Tibial artery (tissue), 4 donors: ENCODE results near the gene FXYD6.

Source experiments
- DNase-seq, 2 donors: peaks; one replicate each; pipeline ENCODE4 v3.0.0-alpha.2; 2019
- H3K27ac ChIP-seq, 2 donors: fragments of 200-600 bp; sonication (generic) in 1 of 2; 1 replicate in 1 of 2; 2 replicates in 1 of 2; pipeline ENCODE4 v1.5.1; 2018 to 2019; ENCODE audit warnings: mild to moderate bottlenecking in 1 of 2
- H3K27me3 ChIP-seq, 2 donors: fragments of 200-600 bp; sonication (generic) in 1 of 2; one replicate each; pipeline versions ENCODE4 v1.5.1 to v1.6.0; 2016 to 2019
- H3K36me3 ChIP-seq, 3 donors: fragments of 200-600 bp; sonication (generic) in 2 of 3; one replicate each; pipeline ENCODE4 v1.5.1; 2016 to 2019; ENCODE audit warnings: mild to moderate bottlenecking in 2 of 3
- H3K4me1 ChIP-seq, 4 donors: fragments of 200-600 bp; sonication (generic) in 2 of 4; 1 replicate in 3 of 4; 2 replicates in 1 of 4; pipeline ENCODE4 v1.5.1; 2016 to 2019
- H3K4me3 ChIP-seq, 2 donors: fragments of 200-600 bp; sonication (generic) in 1 of 2; 1 replicate in 1 of 2; 2 replicates in 1 of 2; pipeline ENCODE4 v1.5.1; 2018 to 2019; ENCODE audit warnings: mild to moderate bottlenecking in 2 of 2
- H3K9me3 ChIP-seq, 3 donors: fragments of 200-600 bp; sonication (generic) in 1 of 3; one replicate each; pipeline ENCODE4 v1.5.1; 2016 to 2019
- intact Hi-C: fragments of 100-400 bp; cut with DNase I; formaldehyde crosslinking; loops from one replicate; pipeline ENCODE4 v1.15.0; 2023; ENCODE audit warnings: low total_unique reads
- TF ChIP-seq, protein P1 (sequence below), 2 experiments: fragments of 200-600 bp in 1 of 2; fragments of 450-650 bp in 1 of 2; IDR thresholded peaks; one replicate each; pipeline ENCODE4 v1.5.1; 2017 to 2019; ENCODE audit warnings: antibody characterized with exemption in 2 of 2, mild to moderate bottlenecking in 1 of 2, moderate library complexity in 1 of 2

FXYD6 gene

DNA sequence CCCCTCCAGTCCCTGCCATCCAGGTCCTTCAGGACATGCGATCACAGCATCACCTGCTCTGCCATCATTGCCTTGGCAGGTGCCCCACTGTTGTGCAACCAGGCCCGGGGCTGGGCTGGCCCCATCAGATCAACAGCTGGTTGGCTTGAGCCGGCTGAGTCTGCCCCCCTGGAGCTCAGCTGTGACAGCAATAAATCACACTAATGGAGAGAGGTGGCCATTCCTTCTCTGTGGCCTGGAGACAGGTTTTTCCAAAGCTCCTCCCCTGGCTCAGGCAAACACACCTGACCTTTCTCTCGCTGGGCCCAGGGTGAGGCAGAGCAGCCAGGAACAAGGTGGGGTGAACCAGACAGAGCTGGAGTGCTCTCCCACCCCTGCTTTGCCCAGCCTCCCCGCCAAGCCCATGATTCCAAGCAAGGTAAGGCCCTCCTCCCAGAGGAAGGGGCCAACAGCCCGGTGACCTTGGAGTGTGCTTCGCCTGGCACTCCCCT, 43.0 kb downstream of the FXYD6 start:
- intact Hi-C loops, result no loop called here
- peaks cover 0 to 2% (median 0%) of the 10 kb centered on the region in 4 donors for H3K4me1 ChIP-seq
- H3K36me3 ChIP-seq, result peaks cover 0 to 5% (median 0%) of the 10 kb centered on the region in 3 donors
- TF ChIP-seq, protein P1, sequence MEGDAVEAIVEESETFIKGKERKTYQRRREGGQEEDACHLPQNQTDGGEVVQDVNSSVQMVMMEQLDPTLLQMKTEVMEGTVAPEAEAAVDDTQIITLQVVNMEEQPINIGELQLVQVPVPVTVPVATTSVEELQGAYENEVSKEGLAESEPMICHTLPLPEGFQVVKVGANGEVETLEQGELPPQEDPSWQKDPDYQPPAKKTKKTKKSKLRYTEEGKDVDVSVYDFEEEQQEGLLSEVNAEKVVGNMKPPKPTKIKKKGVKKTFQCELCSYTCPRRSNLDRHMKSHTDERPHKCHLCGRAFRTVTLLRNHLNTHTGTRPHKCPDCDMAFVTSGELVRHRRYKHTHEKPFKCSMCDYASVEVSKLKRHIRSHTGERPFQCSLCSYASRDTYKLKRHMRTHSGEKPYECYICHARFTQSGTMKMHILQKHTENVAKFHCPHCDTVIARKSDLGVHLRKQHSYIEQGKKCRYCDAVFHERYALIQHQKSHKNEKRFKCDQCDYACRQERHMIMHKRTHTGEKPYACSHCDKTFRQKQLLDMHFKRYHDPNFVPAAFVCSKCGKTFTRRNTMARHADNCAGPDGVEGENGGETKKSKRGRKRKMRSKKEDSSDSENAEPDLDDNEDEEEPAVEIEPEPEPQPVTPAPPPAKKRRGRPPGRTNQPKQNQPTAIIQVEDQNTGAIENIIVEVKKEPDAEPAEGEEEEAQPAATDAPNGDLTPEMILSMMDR (IDR thresholded peaks at IDR 0.05), result no peak
- no peaks in the 10 kb centered on the region for H3K9me3 ChIP-seq
- H3K27me3 ChIP-seq, result peaks cover 0 to 56% of the 10 kb centered on the region in 2 donors
- no peak overlapping the region for H3K4me3 ChIP-seq
- H3K27ac ChIP-seq, result no peak overlapping the region
- peak; percentile 16 to 67 for DNase-seq

DNA sequence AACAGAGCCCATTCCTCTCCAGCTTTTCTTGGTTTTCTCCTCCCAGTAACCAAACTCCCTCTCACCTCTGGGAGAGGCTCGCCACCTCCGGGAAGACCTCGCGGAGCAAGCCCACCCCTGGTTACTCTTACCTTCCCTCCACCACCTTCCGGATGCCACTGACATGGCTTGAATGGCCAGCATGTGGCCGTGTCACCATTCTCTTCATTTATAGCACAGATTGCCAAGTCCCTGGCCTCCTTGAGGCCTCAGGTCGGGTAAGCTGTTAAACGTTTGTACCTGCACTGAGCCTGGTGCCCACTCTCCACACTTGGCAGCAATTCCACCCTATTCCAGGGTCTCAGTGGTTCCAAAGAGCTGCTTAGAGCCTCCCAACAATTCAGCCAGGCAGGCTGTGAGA, 43.9 kb downstream of the FXYD6 start:
- Histone ChIP-seq H3K9me3 (no peaks in the 10 kb centered on the region), H3K27me3 (peaks cover 0 to 58% of the 10 kb centered on the region in 2 donors), H3K4me1 (peaks cover 0 to 2% (median 0%) of the 10 kb centered on the region in 4 donors), H3K27ac (no peak overlapping the region), H3K4me3 (no peak overlapping the region), H3K36me3 (no peaks in the 10 kb centered on the region)
- peak; percentile 9 to 52 for DNase-seq
- intact Hi-C loops, result no loop called here
- TF ChIP-seq, protein P1 (IDR thresholded peaks at IDR 0.05), result no peak

DNA sequence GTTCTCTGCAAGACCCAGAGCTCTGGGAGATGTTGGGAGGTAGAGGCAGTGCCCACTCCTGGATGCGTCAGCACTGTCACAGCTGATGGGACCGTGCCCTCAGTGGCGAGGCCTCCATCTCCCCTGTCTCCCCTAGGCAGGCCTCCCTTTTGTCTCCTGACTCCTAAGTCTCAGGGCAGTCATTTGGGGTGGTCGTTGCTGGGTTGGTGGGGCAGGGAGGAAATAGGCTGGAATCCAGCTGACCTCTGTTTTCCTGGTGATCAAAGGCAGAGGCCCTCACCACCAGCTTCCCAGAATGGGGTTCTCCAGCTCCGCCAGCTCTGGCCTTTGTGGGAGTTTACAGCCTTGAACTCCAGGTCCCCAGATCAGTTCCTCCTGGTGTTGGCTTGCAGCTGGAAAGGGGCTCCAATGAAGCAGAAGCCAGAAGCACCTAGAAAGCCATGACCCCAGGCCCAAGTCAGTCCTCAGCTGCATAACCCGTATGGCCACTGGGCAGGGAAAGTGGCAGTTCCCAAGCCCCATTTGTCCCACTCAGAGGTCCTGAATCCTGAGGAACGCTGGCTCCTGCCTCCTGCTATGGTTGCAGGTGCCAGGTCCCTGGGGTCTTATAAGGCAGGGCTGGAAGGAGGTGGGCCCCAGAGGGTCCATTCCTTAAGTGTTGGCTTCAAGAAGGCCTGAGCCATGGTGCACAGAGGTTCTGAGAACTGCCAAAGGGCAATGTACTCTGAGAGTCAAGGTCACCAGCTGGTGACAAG, 44.6 kb downstream of the FXYD6 start:
- intact Hi-C loops, result no loop called here
- no peak overlapping the region for H3K4me3 ChIP-seq
- no peaks in the 10 kb centered on the region for H3K9me3 ChIP-seq
- peak; percentile 14 to 48 for DNase-seq
- peaks cover 0 to 2% (median 0%) of the 10 kb centered on the region in 4 donors for H3K4me1 ChIP-seq
- H3K36me3 ChIP-seq, result no peaks in the 10 kb centered on the region
- TF ChIP-seq, protein P1 (IDR thresholded peaks at IDR 0.05), result no peak
- no peak overlapping the region for H3K27ac ChIP-seq
- H3K27me3 ChIP-seq, result peaks cover 0 to 59% of the 10 kb centered on the region in 2 donors

DNA sequence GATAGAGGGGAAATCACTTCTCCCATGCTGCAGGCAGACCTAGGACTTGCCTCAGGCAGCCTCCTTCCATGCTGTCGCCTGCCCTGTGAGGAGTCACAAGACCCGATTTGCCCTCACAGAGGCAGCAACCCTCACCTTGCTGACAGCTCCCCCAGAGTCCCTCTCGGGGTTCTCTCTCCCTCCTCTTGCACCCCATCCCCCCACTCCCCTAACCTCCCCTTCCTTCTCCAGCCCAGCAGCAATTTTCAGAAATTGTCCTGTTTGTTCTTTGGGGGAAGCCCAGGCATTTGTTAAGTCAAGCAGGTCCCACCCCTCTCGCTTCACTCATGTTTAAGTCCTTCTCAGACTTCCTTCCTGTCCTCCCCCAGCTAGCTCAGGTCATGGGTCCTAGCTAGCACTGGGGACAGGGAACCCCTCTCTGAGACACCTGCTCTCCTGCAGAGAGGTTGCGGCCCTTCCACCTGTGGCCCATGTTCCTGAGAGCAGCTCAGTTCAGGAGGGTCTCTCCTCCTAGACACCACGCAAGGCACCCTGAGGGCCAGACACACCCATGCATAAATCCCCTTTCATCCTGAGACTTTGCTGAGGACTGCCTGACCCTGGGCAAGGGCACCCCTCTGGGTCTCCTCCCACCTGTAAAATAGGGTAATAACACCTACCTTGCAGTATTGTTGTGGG, 45.6 kb downstream of the FXYD6 start:
- Histone ChIP-seq H3K4me3 (no peak overlapping the region), H3K9me3 (no peaks in the 10 kb centered on the region), H3K36me3 (no peaks in the 10 kb centered on the region), H3K27ac (no peak overlapping the region), H3K27me3 (peaks cover 0 to 51% of the 10 kb centered on the region in 2 donors), H3K4me1 (peaks cover 0 to 2% (median 0%) of the 10 kb centered on the region in 4 donors)
- intact Hi-C loops, result no loop called here
- TF ChIP-seq, protein P1 (IDR thresholded peaks at IDR 0.05), result no peak
- DNase-seq, result peak; percentile 21 to 43

DNA sequence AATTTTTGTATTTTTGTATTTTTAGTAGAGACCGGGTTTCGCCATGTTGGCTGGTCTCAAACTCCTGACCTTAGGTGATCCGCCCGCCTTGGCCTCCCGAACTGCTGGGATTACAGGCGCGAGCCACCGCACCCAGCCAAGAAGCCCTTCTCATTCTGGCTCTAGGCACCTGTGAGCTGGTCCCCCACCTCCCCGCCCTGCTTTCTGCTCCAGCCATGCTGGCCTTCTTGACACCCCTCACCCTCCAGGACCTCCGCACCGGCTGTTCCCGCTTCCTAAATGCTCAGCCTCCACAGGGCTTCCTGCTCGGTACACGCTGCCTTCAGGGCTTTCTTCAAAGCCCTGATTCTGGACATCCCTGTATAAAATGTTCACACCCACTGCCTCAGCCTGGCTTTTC, 46.4 kb downstream of the FXYD6 start:
- Histone ChIP-seq H3K4me1 (peaks cover 0 to 2% (median 0%) of the 10 kb centered on the region in 4 donors), H3K9me3 (no peaks in the 10 kb centered on the region), H3K27me3 (peaks cover 0 to 51% of the 10 kb centered on the region in 2 donors), H3K36me3 (no peaks in the 10 kb centered on the region), H3K4me3 (no peak overlapping the region), H3K27ac (no peak overlapping the region)
- intact Hi-C loops, result no loop called here
- DNase-seq, result peak in 1 of 2 donors; percentile 39
- TF ChIP-seq, protein P1 (IDR thresholded peaks at IDR 0.05), result no peak
